Upper lobe of left lung (tissue), 4 donors: ENCODE measurements around the gene STKLD1.

Experiments
- POLR2A ChIP-seq, 4 donors: fragments of 450-650 bp; IDR thresholded peaks; one replicate each; pipeline ENCODE4 v1.5.1; 2016 to 2017; ENCODE audit warnings: antibody characterized with exemption in 4 of 4, mild to moderate bottlenecking in 2 of 4
- TF ChIP-seq, protein P1 (sequence below), 6 experiments: fragments of 450-650 bp in 4 of 6; fragments of 200-600 bp in 2 of 6; sonication (generic) in 2 of 6; IDR thresholded peaks; one replicate each; pipeline ENCODE4 v1.5.1; 2016 to 2019; ENCODE audit warnings: antibody characterized with exemption in 6 of 6

DNA sequence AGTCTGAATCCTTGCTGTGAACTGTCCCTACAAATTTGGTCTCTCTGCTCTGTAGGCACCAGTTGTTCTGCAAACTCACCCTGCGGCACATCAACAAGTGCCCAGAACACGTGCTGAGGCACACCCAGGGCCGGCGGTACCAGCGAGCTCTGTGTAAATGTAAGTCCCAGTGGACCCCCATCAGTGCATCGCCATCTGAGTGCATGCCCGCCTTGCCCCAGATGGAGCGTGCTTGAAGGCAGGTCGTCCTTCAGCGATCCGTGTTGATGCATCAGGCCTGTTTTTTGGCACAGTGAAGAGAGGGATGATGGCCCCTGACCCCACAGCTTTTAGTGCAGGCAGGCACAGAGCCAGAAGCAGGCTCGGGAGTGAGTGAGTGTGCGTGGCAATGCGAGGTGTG lies 18.5 kb upstream of the STKLD1 start:
- TF ChIP-seq, protein P1, sequence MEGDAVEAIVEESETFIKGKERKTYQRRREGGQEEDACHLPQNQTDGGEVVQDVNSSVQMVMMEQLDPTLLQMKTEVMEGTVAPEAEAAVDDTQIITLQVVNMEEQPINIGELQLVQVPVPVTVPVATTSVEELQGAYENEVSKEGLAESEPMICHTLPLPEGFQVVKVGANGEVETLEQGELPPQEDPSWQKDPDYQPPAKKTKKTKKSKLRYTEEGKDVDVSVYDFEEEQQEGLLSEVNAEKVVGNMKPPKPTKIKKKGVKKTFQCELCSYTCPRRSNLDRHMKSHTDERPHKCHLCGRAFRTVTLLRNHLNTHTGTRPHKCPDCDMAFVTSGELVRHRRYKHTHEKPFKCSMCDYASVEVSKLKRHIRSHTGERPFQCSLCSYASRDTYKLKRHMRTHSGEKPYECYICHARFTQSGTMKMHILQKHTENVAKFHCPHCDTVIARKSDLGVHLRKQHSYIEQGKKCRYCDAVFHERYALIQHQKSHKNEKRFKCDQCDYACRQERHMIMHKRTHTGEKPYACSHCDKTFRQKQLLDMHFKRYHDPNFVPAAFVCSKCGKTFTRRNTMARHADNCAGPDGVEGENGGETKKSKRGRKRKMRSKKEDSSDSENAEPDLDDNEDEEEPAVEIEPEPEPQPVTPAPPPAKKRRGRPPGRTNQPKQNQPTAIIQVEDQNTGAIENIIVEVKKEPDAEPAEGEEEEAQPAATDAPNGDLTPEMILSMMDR (IDR thresholded peaks at IDR 0.05), result no peak
- no peak for TF ChIP-seq POLR2A (IDR thresholded peaks at IDR 0.05)
